ENCODE results near the gene NCOR2.
A peak's percentile ranks its signal among the peaks of the same experiment; 100 is the strongest.

NCOR2 gene

GRCh38 chr12:124573839-124574786, 6.7 kb upstream of the NCOR2 start:
- peak in 2 of 4 experiments; percentile 49 to 59 for DNase-seq

- DNase-seq = no peak
These were observed 4.1 kb upstream of the NCOR2 start for GRCh38 chr12:124571556-124571955.

GRCh38 chr12:124570810-124571209, 3.4 kb upstream of the NCOR2 start:
- DNase-seq = no peak

GRCh38 chr12:124569375-124570148, 2.1 kb upstream of the NCOR2 start:
- DNase-seq = no peak

GRCh38 chr12:124568431-124569374, 1.3 kb upstream of the NCOR2 start:
- DNase-seq = peak; percentile 82 to 96 (median 91)

GRCh38 chr12:124567673-124568373, 411 bp upstream of the NCOR2 start:
- DNase-seq = peak; percentile 94 to 98 (median 96)

- peak; percentile 73 to 90 (median 81) for DNase-seq
These were observed 1.0 kb downstream of the NCOR2 start for GRCh38 chr12:124566161-124566996.

- no peak for DNase-seq
These were observed 1.7 kb downstream of the NCOR2 start for GRCh38 chr12:124565656-124566160.

- peak in 1 of 4 experiments; percentile 36 for DNase-seq
These were observed 2.4 kb downstream of the NCOR2 start for GRCh38 chr12:124564971-124565491.

GRCh38 chr12:124564232-124564958, 3.0 kb downstream of the NCOR2 start:
- DNase-seq = no peak

GRCh38 chr12:124563809-124564208, 3.6 kb downstream of the NCOR2 start:
- no peak for DNase-seq

GRCh38 chr12:124563401-124563800, 4.0 kb downstream of the NCOR2 start:
- DNase-seq = no peak

- no peak for DNase-seq
These were observed 4.6 kb downstream of the NCOR2 start for GRCh38 chr12:124562796-124563181.

GRCh38 chr12:124562018-124562795, 5.2 kb downstream of the NCOR2 start:
- DNase-seq = peak in 1 of 4 experiments; percentile 37

GRCh38 chr12:124561231-124561630, 6.2 kb downstream of the NCOR2 start:
- DNase-seq = peak; percentile 57 to 66 (median 61)

GRCh38 chr12:124560146-124560890, 7.1 kb downstream of the NCOR2 start:
- peak in 2 of 4 experiments; percentile 49 to 61 for DNase-seq

- no peak for DNase-seq
These were observed 8.0 kb downstream of the NCOR2 start for GRCh38 chr12:124559182-124560017.
